Breast epithelium (tissue), 3 donors: ENCODE measurements around the gene HSP90AB1.

ENCODE experiments used
- CTCF ChIP-seq, 3 donors: fragments of 450-650 bp; IDR thresholded peaks; one replicate each; pipeline ENCODE4 v1.5.1; 2016 to 2017; ENCODE audit warnings: antibody characterized with exemption in 3 of 3, mild to moderate bottlenecking in 3 of 3, moderate library complexity in 3 of 3
- POLR2A ChIP-seq: fragments of 450-650 bp; IDR thresholded peaks from one replicate; pipeline ENCODE4 v1.6.1; 2016; ENCODE audit warnings: antibody characterized with exemption, mild to moderate bottlenecking, moderate library complexity

GRCh38 chr6:44228433-44228832 is 18.5 kb upstream of the HSP90AB1 start:
- TF ChIP-seq POLR2A: no peak
- no peak for TF ChIP-seq CTCF (IDR thresholded peaks at IDR 0.05)
